H9 (cell line): ENCODE results near the gene MYL3. TPM values are rescaled to one million over a fixed set of nuclear protein-coding genes. Genes with fewer than 3 reads are reported as not detected.

Source experiments
- DNase-seq: peaks from one replicate; pipeline ENCODE4 v3.0.0-alpha.2; 2017
- H2AFZ ChIP-seq: one replicate; pipeline ENCODE4 v1.6.1; 2013; ENCODE audit warnings: mild to moderate bottlenecking, low read length, control low read depth, moderate library complexity
- H2AK5ac ChIP-seq: 2 replicates; pipeline ENCODE4 v1.6.1; 2013; ENCODE audit warnings: low read length, control low read depth, mixed read lengths; ENCODE audit not compliant: insufficient read length
- H2BK120ac ChIP-seq: one replicate; pipeline ENCODE4 v1.6.1; 2013; ENCODE audit warnings: low read depth, mild to moderate bottlenecking, low read length, control low read depth, inconsistent platforms; ENCODE audit not compliant: poor library complexity, severe bottlenecking
- H2BK12ac ChIP-seq: 2 replicates; pipeline ENCODE4 v1.6.1; 2013; ENCODE audit warnings: low read length, control low read depth, mixed read lengths, low read depth; ENCODE audit not compliant: insufficient read length
- H2BK15ac ChIP-seq: 2 replicates; pipeline ENCODE4 v1.6.1; 2013; ENCODE audit warnings: low read depth, low read length, control low read depth
- H2BK20ac ChIP-seq: one replicate; pipeline ENCODE4 v1.6.1; 2013; ENCODE audit warnings: low read depth, mild to moderate bottlenecking, low read length, control low read depth, inconsistent platforms; ENCODE audit not compliant: poor library complexity, severe bottlenecking
- H2BK5ac ChIP-seq: 2 replicates; pipeline ENCODE4 v1.6.1; 2013; ENCODE audit warnings: low read length, control low read depth, mixed read lengths; ENCODE audit not compliant: insufficient read length
- H3K14ac ChIP-seq: 2 replicates; pipeline ENCODE4 v1.6.1; 2013; ENCODE audit warnings: low read length, control low read depth; ENCODE audit not compliant: insufficient read depth
- H3K18ac ChIP-seq: 2 replicates; pipeline ENCODE4 v1.6.1; 2013; ENCODE audit warnings: low read depth, mild to moderate bottlenecking, mixed read lengths, low read length, control low read depth; ENCODE audit not compliant: insufficient read length
- H3K23ac ChIP-seq: 2 replicates; pipeline ENCODE4 v1.6.1; 2013; ENCODE audit warnings: low read length, control low read depth, mixed read lengths, low read depth; ENCODE audit not compliant: insufficient read length
- H3K23me2 ChIP-seq: 2 replicates; pipeline ENCODE4 v1.6.1; 2013; ENCODE audit warnings: low read depth, mild to moderate bottlenecking, mixed read lengths, low read length, control low read depth; ENCODE audit not compliant: insufficient read length, poor library complexity, severe bottlenecking
- H3K27ac ChIP-seq: 2 replicates; pipeline ENCODE4 v1.5.1; 2013; ENCODE audit warnings: low read length, control low read depth, mixed read lengths, low read depth; ENCODE audit not compliant: insufficient read length
- H3K27me3 ChIP-seq: 2 replicates; pipeline ENCODE4 v1.6.1; 2013; ENCODE audit warnings: low read length, control low read depth, inconsistent platforms; ENCODE audit not compliant: insufficient read depth
- H3K4ac ChIP-seq: 2 replicates; pipeline ENCODE4 v1.6.1; 2013; ENCODE audit warnings: low read depth, mild to moderate bottlenecking, control low read depth, inconsistent platforms, low read length, moderate library complexity
- H3K4me1 ChIP-seq: 2 replicates; pipeline ENCODE4 v1.6.1; 2013; ENCODE audit warnings: low read length, control low read depth, inconsistent platforms; ENCODE audit not compliant: insufficient read depth
- H3K4me2 ChIP-seq: 2 replicates; pipeline ENCODE4 v1.6.1; 2013; ENCODE audit warnings: low read length, control low read depth, mixed read lengths; ENCODE audit not compliant: insufficient read length, insufficient read depth
- H3K56ac ChIP-seq: 2 replicates; pipeline ENCODE4 v1.6.1; 2013; ENCODE audit warnings: low read depth, mild to moderate bottlenecking, mixed read lengths, low read length, control low read depth; ENCODE audit not compliant: insufficient read length
- H3K79me1 ChIP-seq: 2 replicates; pipeline ENCODE4 v1.6.1; 2013; ENCODE audit warnings: low read depth, mild to moderate bottlenecking, moderate library complexity, low read length, control low read depth, inconsistent platforms; ENCODE audit not compliant: insufficient read depth, poor library complexity, severe bottlenecking
- H3K79me2 ChIP-seq: 2 replicates; pipeline ENCODE4 v1.6.1; 2013; ENCODE audit warnings: low read length, control low read depth, inconsistent platforms; ENCODE audit not compliant: insufficient read depth
- H3K9ac ChIP-seq: 2 replicates; pipeline ENCODE4 v1.6.1; 2013; ENCODE audit warnings: low read length, control low read depth, mixed read lengths; ENCODE audit not compliant: insufficient read length; ENCODE audit errors: extremely low read depth
- H3K9me3 ChIP-seq: one replicate; pipeline ENCODE4 v1.6.1; 2013; ENCODE audit warnings: low read depth, low read length, inconsistent platforms; ENCODE audit not compliant: control insufficient read depth
- H3T11ph ChIP-seq: one replicate; pipeline ENCODE4 v1.6.1; 2013; ENCODE audit warnings: mild to moderate bottlenecking, low read length, control low read depth, inconsistent platforms
- H4K20me1 ChIP-seq: one replicate; pipeline ENCODE4 v1.6.1; 2013; ENCODE audit not compliant: control insufficient read depth, insufficient read length, insufficient read depth
- H4K5ac ChIP-seq: 2 replicates; pipeline ENCODE4 v1.6.1; 2013; ENCODE audit warnings: low read depth, mild to moderate bottlenecking, mixed read lengths, low read length, control low read depth; ENCODE audit not compliant: insufficient read length
- H4K8ac ChIP-seq: replicated peaks from 2 replicates; pipeline ENCODE4 v1.6.1; 2013; ENCODE audit warnings: low read length, control low read depth, mixed read lengths, low read depth; ENCODE audit not compliant: insufficient read length
- H4K91ac ChIP-seq: 2 replicates; pipeline ENCODE4 v1.6.1; 2013; ENCODE audit warnings: low read depth, mild to moderate bottlenecking, moderate library complexity, mixed read lengths, low read length, control low read depth; ENCODE audit not compliant: insufficient read length
- H3K27ac Mint-ChIP-seq, 3 experiments: 2 replicates in 2 of 3; 3 replicates in 1 of 3; pipeline ENCODE4 v1.8.0; 2020 to 2021; ENCODE audit warnings: mixed read lengths in 3 of 3, mild to moderate bottlenecking in 1 of 3, moderate library complexity in 1 of 3
- H3K27me3 Mint-ChIP-seq: 2 replicates; pipeline ENCODE4 v1.8.0; 2021; ENCODE audit warnings: low read depth, mild to moderate bottlenecking, moderate library complexity, mixed read lengths
- H3K36me3 Mint-ChIP-seq, 3 experiments: 2 replicates in 2 of 3; 3 replicates in 1 of 3; pipeline ENCODE4 v1.8.0; 2020 to 2021; ENCODE audit warnings: low read depth in 3 of 3, mixed read lengths in 3 of 3; ENCODE audit not compliant: insufficient read depth in 1 of 3
- H3K4me1 Mint-ChIP-seq, 2 experiments: 2 replicates each; pipeline ENCODE4 v1.8.0; 2020; ENCODE audit warnings: mixed read lengths in 2 of 2
- H3K4me3 Mint-ChIP-seq, 2 experiments: 2 replicates in 1 of 2; 3 replicates in 1 of 2; pipeline ENCODE4 v1.8.0; 2020 to 2021; ENCODE audit warnings: mild to moderate bottlenecking in 2 of 2, mixed read lengths in 2 of 2, moderate library complexity in 1 of 2
- H3K9me3 Mint-ChIP-seq, 2 experiments: 2 replicates in 1 of 2; 3 replicates in 1 of 2; pipeline ENCODE4 v1.8.0; 2020; ENCODE audit warnings: mild to moderate bottlenecking in 2 of 2, mixed read lengths in 2 of 2, moderate library complexity in 1 of 2
- CTCF ChIP-seq: fragments of 200-600 bp; sonication (generic); conservative IDR thresholded peaks from 3 replicates; pipeline ENCODE4 v1.8.0; 2021; ENCODE audit warnings: antibody characterized with exemption, mild to moderate bottlenecking
- whole genome bisulfite sequencing: extraction: QIAGEN DNeasy Blood & Tissue Kit; methylation state at CpG from one replicate; pipeline ENCODE4 v1.1.7; 2013; ENCODE audit warnings: missing lambda C conversion rate, low lambda C conversion rate, mixed read lengths; ENCODE audit not compliant: insufficient read length; ENCODE audit errors: extremely low coverage; 5-methylcytosine and 5-hydroxymethylcytosine counted together
- total RNA-seq: library from RNA; stranded (reverse); gene quantifications from 2 replicates; pipeline ENCODE4 v1.2.1, GENCODE V29; 2021

The MYL3 gene
- total RNA-seq, 1 experiment from 2014 or later: 0.24 TPM

- Histone ChIP-seq H3K14ac (no peak overlapping the region), H3K27ac (no peak overlapping the region), H3K79me1 (no peaks in the 10 kb centered on the region), H3K4me2 (no peak overlapping the region), H2AFZ (no peak overlapping the region), H3T11ph (no peak overlapping the region), H2BK15ac (no peak overlapping the region), H2BK120ac (no peak overlapping the region), H4K8ac (no peak overlapping the region), H3K18ac (no peak overlapping the region), H3K56ac (no peak overlapping the region), H3K79me2 (no peaks in the 10 kb centered on the region), H3K9ac (no peak overlapping the region), H2AK5ac (no peak overlapping the region), H3K9me3 (no peaks in the 10 kb centered on the region), H3K27me3 (peaks cover 49% of the 10 kb centered on the region), H2BK5ac (no peak overlapping the region), H4K91ac (no peak overlapping the region), H3K4me1 (no peaks in the 10 kb centered on the region; the same call in 1 of the 2 replicates), H3K23ac (no peak overlapping the region), H4K20me1 (no peaks in the 10 kb centered on the region), H2BK20ac (no peak overlapping the region), H3K23me2 (peaks cover 8% of the 10 kb centered on the region), H2BK12ac (no peak overlapping the region), H3K4ac (no peak overlapping the region), H4K5ac (no peak overlapping the region)
- DNase-seq: no peak
- no peak for TF ChIP-seq CTCF
- H3K4me3 Mint-ChIP-seq: no peak overlapping the region
- peaks cover 100% of the 10 kb centered on the region for H3K27me3 Mint-ChIP-seq
- H3K9me3 Mint-ChIP-seq: no peaks in the 10 kb centered on the region; a peak in 1 of 5 replicates
- no CpG with 5 or more reads among the region's 13 CpGs for WGBS
- H3K36me3 Mint-ChIP-seq: no peaks in the 10 kb centered on the region
- peaks cover 31 to 38% of the 10 kb centered on the region in 2 experiments for H3K4me1 Mint-ChIP-seq
- no peak overlapping the region; a peak in 1 of 7 replicates for H3K27ac Mint-ChIP-seq
These were observed 25.5 kb upstream of the MYL3 start for GRCh38 chr3:46888705-46889104.
